Amygdala (tissue), 56 donors: Measurements from ENCODE around the gene WASHC2C.
"Not testable (repeated sequence)": the region's sequence is repeated elsewhere in the genome, so short reads cannot be mapped to it uniquely, and the experiment has no call there.

ENCODE experiments used
- DNase-seq, 56 donors: peaks; one replicate each; lab custom pipeline; 2025; lab: John Stamatoyannopoulos, UW

The WASHC2C gene

GRCh38 chr10:45757661-45758396 is 30.8 kb downstream of the WASHC2C start:
- not testable (repeated sequence) for DNase-seq

- DNase-seq: not testable (repeated sequence)
Measured at GRCh38 chr10:45761622-45762021, 34.6 kb downstream of the WASHC2C start.

- not testable (repeated sequence) for DNase-seq
Measured at GRCh38 chr10:45763037-45763436, 36.0 kb downstream of the WASHC2C start.

- DNase-seq: not testable (repeated sequence)
Measured at GRCh38 chr10:45768334-45768733, 41.3 kb downstream of the WASHC2C start.

- DNase-seq: not testable (repeated sequence)
Measured at GRCh38 chr10:45771757-45772461, 44.8 kb downstream of the WASHC2C start.

- DNase-seq: not testable (repeated sequence)
Measured at GRCh38 chr10:45786217-45786616, 59.2 kb downstream of the WASHC2C start.

GRCh38 chr10:45787212-45787741 is 60.2 kb downstream of the WASHC2C start:
- not testable (repeated sequence) for DNase-seq

GRCh38 chr10:45789991-45790390 is 62.9 kb downstream of the WASHC2C start:
- not testable (repeated sequence) for DNase-seq

GRCh38 chr10:45790694-45791426 is 63.8 kb downstream of the WASHC2C start:
- not testable (repeated sequence) for DNase-seq

GRCh38 chr10:45794761-45795160 is 67.7 kb downstream of the WASHC2C start:
- DNase-seq: not testable (repeated sequence)

- DNase-seq: not testable (repeated sequence)
Measured at GRCh38 chr10:45803060-45804010, 76.3 kb downstream of the WASHC2C start.

- DNase-seq: not testable (repeated sequence)
Measured at GRCh38 chr10:45804996-45805395, 77.9 kb downstream of the WASHC2C start.

GRCh38 chr10:45809837-45810236 is 82.8 kb downstream of the WASHC2C start:
- no peak for DNase-seq

GRCh38 chr10:45811075-45811474 is 84.0 kb downstream of the WASHC2C start:
- no peak for DNase-seq

GRCh38 chr10:45812959-45813358 is 85.9 kb downstream of the WASHC2C start:
- DNase-seq: not testable (repeated sequence)

- DNase-seq: not testable (repeated sequence)
Measured at GRCh38 chr10:45814146-45814545, 87.1 kb downstream of the WASHC2C start.

GRCh38 chr10:45817130-45817859 is 90.2 kb downstream of the WASHC2C start:
- no peak for DNase-seq

- DNase-seq: no peak
Measured at GRCh38 chr10:45817912-45818311, 90.8 kb downstream of the WASHC2C start.

- DNase-seq: no peak
Measured at GRCh38 chr10:45819552-45819951, 92.5 kb downstream of the WASHC2C start.
